ENCODE measurements around the gene MGST2. TPM values are rescaled to one million over a fixed set of nuclear protein-coding genes. Genes with fewer than 3 reads are reported as not detected.
A peak's percentile ranks its signal among the peaks of the same experiment; 100 is the strongest.

The MGST2 gene
- total and polyA plus RNA-seq, 2 experiments from 2014 or later: 82.4 to 97.9 TPM

DNA sequence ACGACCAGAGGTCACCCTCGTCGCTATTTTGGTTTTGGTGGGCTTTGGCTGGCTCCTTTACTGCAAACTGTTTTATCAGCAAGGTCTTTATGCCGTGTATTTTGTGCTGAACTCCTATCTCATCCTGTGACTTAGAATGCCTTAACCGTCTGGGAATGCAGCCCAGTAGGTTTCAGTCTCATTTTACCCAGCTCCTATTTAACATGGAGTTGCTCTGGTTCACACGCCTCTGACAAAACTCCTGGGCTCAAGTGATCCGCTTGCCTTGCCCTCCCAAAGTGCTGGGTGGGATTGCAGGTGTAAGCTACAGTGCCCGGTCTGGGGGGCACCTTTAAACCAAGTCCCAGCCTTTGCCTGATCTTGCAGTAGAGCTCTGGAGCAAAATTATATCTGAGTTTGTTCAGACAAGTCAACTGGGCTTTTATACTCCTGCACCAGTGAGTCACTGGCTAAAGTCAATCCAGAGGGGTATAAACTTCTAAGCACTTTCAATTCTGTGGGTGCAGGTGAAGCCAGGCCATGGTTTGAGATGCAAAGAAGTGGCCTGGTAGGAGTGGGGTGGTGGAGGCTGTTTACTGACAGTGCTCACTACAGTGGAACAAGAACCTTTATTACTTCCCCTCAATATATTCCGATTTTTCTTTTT is 50.2 kb downstream of the MGST2 start:
- no peaks in the 10 kb centered on the region for H3K4me1 ChIP-seq (ENCODE audit: insufficient read depth)
- H3K4me3 ChIP-seq: no peak overlapping the region
- H3K9me2 ChIP-seq (replicated peaks; ENCODE audit: insufficient read depth): no peaks in the 10 kb centered on the region
- H3K9me3 ChIP-seq (ENCODE audit: low read depth): no peaks in the 10 kb centered on the region
- peak overlapping the region; percentile 63 for H3K27ac ChIP-seq
- DNase-seq (ENCODE audit: low spot score): peak; percentile 18
- no peak for TF ChIP-seq EZH2phosphoT487 (IDR thresholded peaks at IDR 0.05; ENCODE audit: low read depth, severe bottlenecking, unreplicated experiment)
- TF ChIP-seq, protein P1, sequence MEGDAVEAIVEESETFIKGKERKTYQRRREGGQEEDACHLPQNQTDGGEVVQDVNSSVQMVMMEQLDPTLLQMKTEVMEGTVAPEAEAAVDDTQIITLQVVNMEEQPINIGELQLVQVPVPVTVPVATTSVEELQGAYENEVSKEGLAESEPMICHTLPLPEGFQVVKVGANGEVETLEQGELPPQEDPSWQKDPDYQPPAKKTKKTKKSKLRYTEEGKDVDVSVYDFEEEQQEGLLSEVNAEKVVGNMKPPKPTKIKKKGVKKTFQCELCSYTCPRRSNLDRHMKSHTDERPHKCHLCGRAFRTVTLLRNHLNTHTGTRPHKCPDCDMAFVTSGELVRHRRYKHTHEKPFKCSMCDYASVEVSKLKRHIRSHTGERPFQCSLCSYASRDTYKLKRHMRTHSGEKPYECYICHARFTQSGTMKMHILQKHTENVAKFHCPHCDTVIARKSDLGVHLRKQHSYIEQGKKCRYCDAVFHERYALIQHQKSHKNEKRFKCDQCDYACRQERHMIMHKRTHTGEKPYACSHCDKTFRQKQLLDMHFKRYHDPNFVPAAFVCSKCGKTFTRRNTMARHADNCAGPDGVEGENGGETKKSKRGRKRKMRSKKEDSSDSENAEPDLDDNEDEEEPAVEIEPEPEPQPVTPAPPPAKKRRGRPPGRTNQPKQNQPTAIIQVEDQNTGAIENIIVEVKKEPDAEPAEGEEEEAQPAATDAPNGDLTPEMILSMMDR (IDR thresholded peaks at IDR 0.05; ENCODE audit: poor library complexity): no peak
- no peak for TF ChIP-seq EZH2 (IDR thresholded peaks at IDR 0.05; ENCODE audit: borderline replicate concordance)
- 63% methylated on average over 9 of the region's 9 CpGs for WGBS (ENCODE audit: low lambda C conversion rate, missing lambda C conversion rate)
- no peaks in the 10 kb centered on the region for H4K20me1 ChIP-seq (ENCODE audit: insufficient read depth, poor library complexity, severe bottlenecking)
- H3K27me3 ChIP-seq: no peaks in the 10 kb centered on the region
- H2AFZ ChIP-seq: no peak overlapping the region
- no peaks in the 10 kb centered on the region for H3K79me2 ChIP-seq
- no peak overlapping the region for H3K4me2 ChIP-seq
- no peaks in the 10 kb centered on the region for H3K36me3 ChIP-seq (replicated peaks; ENCODE audit: insufficient read depth, low read depth)

DNA sequence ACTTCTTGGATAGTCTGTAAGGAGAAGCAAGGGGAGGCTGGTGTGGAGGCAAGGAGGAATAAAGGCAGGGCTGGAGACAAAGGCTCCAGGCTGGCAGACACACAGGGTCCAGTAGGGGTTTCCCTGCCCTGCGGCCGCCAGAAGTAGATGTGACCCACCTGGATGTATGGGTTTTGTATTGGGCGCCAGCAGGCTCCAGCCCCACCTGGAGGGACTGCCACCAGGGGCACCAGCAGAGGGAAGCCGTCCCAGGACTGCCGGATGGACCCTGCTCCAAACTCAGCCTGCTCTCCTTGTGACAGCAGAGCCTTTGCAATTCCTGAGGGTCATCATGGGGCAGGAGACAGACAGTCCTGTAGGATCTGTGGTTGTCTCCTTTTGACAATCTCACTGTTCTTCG is 52.7 kb downstream of the MGST2 start:
- no peaks in the 10 kb centered on the region for H3K9me2 ChIP-seq (replicated peaks; ENCODE audit: insufficient read depth)
- no peak for DNase-seq (ENCODE audit: low spot score)
- H3K9me3 ChIP-seq (ENCODE audit: low read depth): no peaks in the 10 kb centered on the region
- TF ChIP-seq, protein P1 (IDR thresholded peaks at IDR 0.05; ENCODE audit: poor library complexity): no peak
- TF ChIP-seq EZH2phosphoT487 (IDR thresholded peaks at IDR 0.05; ENCODE audit: low read depth, severe bottlenecking, unreplicated experiment): no peak
- TF ChIP-seq EZH2 (IDR thresholded peaks at IDR 0.05; ENCODE audit: borderline replicate concordance): no peak
- no peaks in the 10 kb centered on the region for H3K27me3 ChIP-seq
- H3K27ac ChIP-seq: no peak overlapping the region
- H2AFZ ChIP-seq: no peak overlapping the region
- no peaks in the 10 kb centered on the region for H3K36me3 ChIP-seq (replicated peaks; ENCODE audit: insufficient read depth, low read depth)
- no peaks in the 10 kb centered on the region for H3K79me2 ChIP-seq
- no peaks in the 10 kb centered on the region for H4K20me1 ChIP-seq (ENCODE audit: insufficient read depth, poor library complexity, severe bottlenecking)
- WGBS (ENCODE audit: low lambda C conversion rate, missing lambda C conversion rate): 90% methylated on average over 6 of the region's 6 CpGs
- H3K4me1 ChIP-seq (ENCODE audit: insufficient read depth): no peaks in the 10 kb centered on the region
- H3K4me3 ChIP-seq: no peak overlapping the region
- H3K4me2 ChIP-seq: no peak overlapping the region

DNA sequence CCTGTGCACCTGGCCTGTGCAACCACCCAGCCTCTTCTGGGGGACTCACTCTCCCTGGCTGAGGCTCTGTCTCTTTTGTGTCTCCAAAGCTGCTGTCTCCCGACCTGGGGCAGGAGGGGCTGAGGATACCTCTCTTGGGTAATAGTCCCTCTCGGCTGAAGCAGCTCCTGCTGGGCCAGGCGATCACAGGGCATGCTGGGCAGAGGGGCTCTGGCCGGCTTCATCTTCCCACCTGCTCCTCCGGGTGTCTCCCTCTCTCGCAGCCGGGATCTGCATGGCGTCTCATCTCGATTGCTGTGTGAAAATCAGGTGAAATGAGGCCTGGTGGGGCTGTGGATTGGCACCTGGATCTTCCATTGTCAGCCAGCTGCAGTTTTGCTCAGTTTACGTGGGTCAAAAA is 53.2 kb downstream of the MGST2 start:
- no peaks in the 10 kb centered on the region for H3K36me3 ChIP-seq (replicated peaks; ENCODE audit: insufficient read depth, low read depth)
- no peaks in the 10 kb centered on the region for H3K27me3 ChIP-seq
- no peaks in the 10 kb centered on the region for H3K79me2 ChIP-seq
- no peaks in the 10 kb centered on the region for H3K9me2 ChIP-seq (replicated peaks; ENCODE audit: insufficient read depth)
- H3K9me3 ChIP-seq (ENCODE audit: low read depth): no peaks in the 10 kb centered on the region
- no peaks in the 10 kb centered on the region for H4K20me1 ChIP-seq (ENCODE audit: insufficient read depth, poor library complexity, severe bottlenecking)
- H3K4me3 ChIP-seq: no peak overlapping the region
- no peak overlapping the region for H3K4me2 ChIP-seq
- DNase-seq (ENCODE audit: low spot score): no peak
- no peak overlapping the region for H2AFZ ChIP-seq
- no peaks in the 10 kb centered on the region for H3K4me1 ChIP-seq (ENCODE audit: insufficient read depth)
- 89% methylated on average over 10 of the region's 10 CpGs for WGBS (ENCODE audit: low lambda C conversion rate, missing lambda C conversion rate)
- no peak overlapping the region for H3K27ac ChIP-seq
- TF ChIP-seq EZH2 (IDR thresholded peaks at IDR 0.05; ENCODE audit: borderline replicate concordance) (no peak), EZH2phosphoT487 (IDR thresholded peaks at IDR 0.05; ENCODE audit: low read depth, severe bottlenecking, unreplicated experiment) (no peak)
- TF ChIP-seq, protein P1 (IDR thresholded peaks at IDR 0.05; ENCODE audit: poor library complexity): no peak

Data from hepatocyte (in vitro differentiated cells).